Measurements from ENCODE around the gene KRTAP3-2.

KRTAP3-2 gene

GRCh38 chr17:40951011-40951622 is 48.6 kb downstream of the KRTAP3-2 start:
- in situ Hi-C loops (cut with HindIII; ENCODE audit: low sequenced_read_pairs): no loop called here
- no peak overlapping the region for H3K4me3 ChIP-seq (ENCODE audit: low read depth, low read length)
- DNase-seq (ENCODE audit: low read depth): no peak
- TF ChIP-seq, protein P1, sequence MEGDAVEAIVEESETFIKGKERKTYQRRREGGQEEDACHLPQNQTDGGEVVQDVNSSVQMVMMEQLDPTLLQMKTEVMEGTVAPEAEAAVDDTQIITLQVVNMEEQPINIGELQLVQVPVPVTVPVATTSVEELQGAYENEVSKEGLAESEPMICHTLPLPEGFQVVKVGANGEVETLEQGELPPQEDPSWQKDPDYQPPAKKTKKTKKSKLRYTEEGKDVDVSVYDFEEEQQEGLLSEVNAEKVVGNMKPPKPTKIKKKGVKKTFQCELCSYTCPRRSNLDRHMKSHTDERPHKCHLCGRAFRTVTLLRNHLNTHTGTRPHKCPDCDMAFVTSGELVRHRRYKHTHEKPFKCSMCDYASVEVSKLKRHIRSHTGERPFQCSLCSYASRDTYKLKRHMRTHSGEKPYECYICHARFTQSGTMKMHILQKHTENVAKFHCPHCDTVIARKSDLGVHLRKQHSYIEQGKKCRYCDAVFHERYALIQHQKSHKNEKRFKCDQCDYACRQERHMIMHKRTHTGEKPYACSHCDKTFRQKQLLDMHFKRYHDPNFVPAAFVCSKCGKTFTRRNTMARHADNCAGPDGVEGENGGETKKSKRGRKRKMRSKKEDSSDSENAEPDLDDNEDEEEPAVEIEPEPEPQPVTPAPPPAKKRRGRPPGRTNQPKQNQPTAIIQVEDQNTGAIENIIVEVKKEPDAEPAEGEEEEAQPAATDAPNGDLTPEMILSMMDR (IDR thresholded peaks at IDR 0.05; ENCODE audit: low read depth, low read length, missing control alignments): no peak

DNA sequence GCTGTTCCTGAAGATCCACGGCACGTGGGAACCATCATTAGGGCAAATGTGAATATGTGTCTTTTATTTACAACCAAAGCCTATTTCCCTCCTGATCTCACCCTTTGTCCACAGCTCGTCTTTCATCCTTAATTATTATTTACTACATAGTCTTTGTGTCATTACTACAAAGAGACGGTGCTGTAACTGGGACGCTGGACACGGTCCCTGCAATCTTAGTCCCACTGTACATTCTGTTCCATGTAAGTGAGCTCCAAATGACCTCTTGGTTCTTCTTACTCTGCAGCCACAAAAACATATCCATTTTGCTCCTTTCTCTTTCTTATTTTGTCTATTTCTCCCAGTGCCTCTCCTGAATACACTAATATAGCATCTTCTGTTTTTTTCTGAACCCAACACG is 49.5 kb downstream of the KRTAP3-2 start:
- TF ChIP-seq, protein P1 (IDR thresholded peaks at IDR 0.05; ENCODE audit: low read depth, low read length, missing control alignments): no peak
- no peak overlapping the region for H3K4me3 ChIP-seq (ENCODE audit: low read depth, low read length)
- in situ Hi-C loops (cut with HindIII; ENCODE audit: low sequenced_read_pairs): no loop called here
- no peak for DNase-seq (ENCODE audit: low read depth)

GRCh38 chr17:40949418-40949817 is 50.3 kb downstream of the KRTAP3-2 start:
- TF ChIP-seq, protein P1 (IDR thresholded peaks at IDR 0.05; ENCODE audit: low read depth, low read length, missing control alignments): no peak
- in situ Hi-C loops (cut with HindIII; ENCODE audit: low sequenced_read_pairs): no loop called here
- no peak for DNase-seq (ENCODE audit: low read depth)

More at GRCh38 chr17:40949418-40949817, 50.3 kb downstream of the KRTAP3-2 start:
- no peak overlapping the region for H3K4me3 ChIP-seq (ENCODE audit: low read depth, low read length)

All from astrocyte of the cerebellum (primary cell).